ENCODE measurements around the gene SMIM10. TPM values are rescaled to one million over a fixed set of nuclear protein-coding genes. Genes with fewer than 3 reads are reported as not detected.
A peak's percentile ranks its signal among the peaks of the same experiment; 100 is the strongest.

The SMIM10 gene
- total RNA-seq, 6 experiments from 2014 or later, result 4.4 to 6.4 (median 5.9) TPM

GRCh38 chrX:134985479-134985878, 5.3 kb upstream of the SMIM10 start:
- no peak for TF ChIP-seq CTCF (IDR thresholded peaks at IDR 0.05)

GRCh38 chrX:134990475-134990800, 353 bp upstream of the SMIM10 start:
- no peak for DNase-seq
- H3K4me1 Mint-ChIP-seq (ENCODE audit: low read depth), result peaks cover 23% of the 10 kb centered on the region
- H3K27ac Mint-ChIP-seq, result peak overlapping the region; percentile 92
- no peak for TF ChIP-seq CTCF (IDR thresholded peaks at IDR 0.05)
- H3K27me3 Mint-ChIP-seq (ENCODE audit: insufficient read depth), result peaks cover under 1% of the 10 kb centered on the region; the same call in 1 of the 2 replicates
- H3K36me3 Mint-ChIP-seq (ENCODE audit: low read depth), result no peaks in the 10 kb centered on the region
- H3K9me3 Mint-ChIP-seq, result no peaks in the 10 kb centered on the region
- peak overlapping the region; percentile 89 for H3K4me3 Mint-ChIP-seq

More at GRCh38 chrX:134985479-134985878, 5.3 kb upstream of the SMIM10 start:
- Mint-ChIP-seq H3K36me3 (ENCODE audit: low read depth) (no peaks in the 10 kb centered on the region), H3K27ac (no peak overlapping the region), H3K9me3 (no peaks in the 10 kb centered on the region), H3K27me3 (ENCODE audit: insufficient read depth) (peaks cover 1% of the 10 kb centered on the region; the same call in 1 of the 2 replicates), H3K4me3 (no peak overlapping the region), H3K4me1 (ENCODE audit: low read depth) (peaks cover 7% of the 10 kb centered on the region)
- no peak for DNase-seq

GRCh38 chrX:134997646-134998045, 6.9 kb downstream of the SMIM10 start:
- peaks cover 40% of the 10 kb centered on the region for H3K4me1 Mint-ChIP-seq (ENCODE audit: low read depth)
- TF ChIP-seq CTCF (IDR thresholded peaks at IDR 0.05), result no peak
- no peak overlapping the region for H3K4me3 Mint-ChIP-seq
- no peak overlapping the region for H3K27ac Mint-ChIP-seq
- H3K9me3 Mint-ChIP-seq, result no peaks in the 10 kb centered on the region
- no peak for DNase-seq
- H3K27me3 Mint-ChIP-seq (ENCODE audit: insufficient read depth), result no peaks in the 10 kb centered on the region
- no peaks in the 10 kb centered on the region for H3K36me3 Mint-ChIP-seq (ENCODE audit: low read depth)

GRCh38 chrX:134998246-134998645, 7.5 kb downstream of the SMIM10 start:
- no peak overlapping the region for H3K27ac Mint-ChIP-seq
- no peak for TF ChIP-seq CTCF (IDR thresholded peaks at IDR 0.05)
- H3K9me3 Mint-ChIP-seq, result no peaks in the 10 kb centered on the region
- no peak overlapping the region for H3K4me3 Mint-ChIP-seq
- no peaks in the 10 kb centered on the region for H3K27me3 Mint-ChIP-seq (ENCODE audit: insufficient read depth)
- DNase-seq, result no peak
- H3K36me3 Mint-ChIP-seq (ENCODE audit: low read depth), result no peaks in the 10 kb centered on the region
- H3K4me1 Mint-ChIP-seq (ENCODE audit: low read depth), result peaks cover 41% of the 10 kb centered on the region

- Mint-ChIP-seq H3K9me3 (no peaks in the 10 kb centered on the region), H3K4me1 (ENCODE audit: low read depth) (peaks cover 50% of the 10 kb centered on the region), H3K27ac (peak overlapping the region; percentile 96), H3K4me3 (no peak overlapping the region; the same call in 1 of the 2 replicates), H3K36me3 (ENCODE audit: low read depth) (no peaks in the 10 kb centered on the region), H3K27me3 (ENCODE audit: insufficient read depth) (no peaks in the 10 kb centered on the region)
- peak; percentile 73 for TF ChIP-seq CTCF (IDR thresholded peaks at IDR 0.05)
- peak; percentile 61 for DNase-seq
Measured at GRCh38 chrX:134999469-134999868, 8.7 kb downstream of the SMIM10 start.

GRCh38 chrX:135000516-135000915, 9.7 kb downstream of the SMIM10 start:
- H3K36me3 Mint-ChIP-seq (ENCODE audit: low read depth), result no peaks in the 10 kb centered on the region
- H3K4me3 Mint-ChIP-seq, result peak overlapping the region; percentile 45; the same call in 1 of the 2 replicates
- H3K4me1 Mint-ChIP-seq (ENCODE audit: low read depth), result peaks cover 54% of the 10 kb centered on the region
- peak overlapping the region; percentile 96 for H3K27ac Mint-ChIP-seq
- H3K9me3 Mint-ChIP-seq, result no peaks in the 10 kb centered on the region
- no peaks in the 10 kb centered on the region; the same call in 1 of the 2 replicates for H3K27me3 Mint-ChIP-seq (ENCODE audit: insufficient read depth)
- peak; percentile 4 for DNase-seq
- no peak for TF ChIP-seq CTCF (IDR thresholded peaks at IDR 0.05)

Data from HFFc6 (cell line).